Measurements from ENCODE around the gene PKNOX2. TPM values are rescaled to one million over a fixed set of nuclear protein-coding genes. Genes with fewer than 3 reads are reported as not detected.

The PKNOX2 gene
- polyA plus RNA-seq, 5 donors: 12.7 to 19.9 (median 16.6) TPM

- no peak for DNase-seq
Measured at GRCh38 chr11:125258291-125259032, 93.9 kb downstream of the PKNOX2 start.

- no peak for DNase-seq
Measured at GRCh38 chr11:125261588-125261987, 97.0 kb downstream of the PKNOX2 start.

- no peak for DNase-seq
Measured at GRCh38 chr11:125262194-125262829, 97.8 kb downstream of the PKNOX2 start.

- no peak for DNase-seq
Measured at GRCh38 chr11:125262830-125263218, 98.3 kb downstream of the PKNOX2 start.

GRCh38 chr11:125263268-125263790, 98.8 kb downstream of the PKNOX2 start:
- DNase-seq: peak; percentile 97

- no peak for DNase-seq
Measured at GRCh38 chr11:125264100-125265022, 99.8 kb downstream of the PKNOX2 start.

- DNase-seq: no peak
Measured at GRCh38 chr11:125267548-125267947, 103.0 kb downstream of the PKNOX2 start.

GRCh38 chr11:125268611-125269010, 104.1 kb downstream of the PKNOX2 start:
- no peak for DNase-seq

GRCh38 chr11:125270106-125270505, 105.6 kb downstream of the PKNOX2 start:
- no peak for DNase-seq

- no peak for DNase-seq
Measured at GRCh38 chr11:125270711-125271110, 106.2 kb downstream of the PKNOX2 start.

GRCh38 chr11:125271483-125272091, 107.0 kb downstream of the PKNOX2 start:
- DNase-seq: no peak

- DNase-seq: no peak
Measured at GRCh38 chr11:125272092-125272491, 107.5 kb downstream of the PKNOX2 start.

- no peak for DNase-seq
Measured at GRCh38 chr11:125272821-125273220, 108.3 kb downstream of the PKNOX2 start.

GRCh38 chr11:125273519-125274000, 109.0 kb downstream of the PKNOX2 start:
- no peak for DNase-seq

GRCh38 chr11:125274309-125274708, 109.8 kb downstream of the PKNOX2 start:
- DNase-seq: no peak

- no peak for DNase-seq
Measured at GRCh38 chr11:125274774-125275173, 110.2 kb downstream of the PKNOX2 start.

GRCh38 chr11:125275905-125276618, 111.5 kb downstream of the PKNOX2 start:
- DNase-seq: no peak

GRCh38 chr11:125276619-125276976, 112.0 kb downstream of the PKNOX2 start:
- DNase-seq: no peak

- no peak for DNase-seq
Measured at GRCh38 chr11:125279676-125280418, 115.3 kb downstream of the PKNOX2 start.

- DNase-seq: no peak
Measured at GRCh38 chr11:125280646-125281045, 116.1 kb downstream of the PKNOX2 start.

Data from right lung (tissue), 5 donors.